PFSK-1 (cell line): ENCODE results near the gene COMMD9.

Experiments used
- FOXP2 ChIP-seq: optimal IDR thresholded peaks from 2 replicates; pipeline ENCODE3; 2011; ENCODE audit warnings: borderline replicate concordance, control low read depth, inconsistent platforms; ENCODE audit not compliant: insufficient read depth; ENCODE audit errors: extremely low read length, extremely low read depth
- REST ChIP-seq, 2 experiments: IDR thresholded peaks; 2 replicates each; pipeline versions ENCODE4 v1.6.1 to v1.8.0; 2011 to 2012; ENCODE audit warnings: low read depth in 2 of 2, low read length in 2 of 2, control low read depth in 1 of 2, inconsistent platforms in 1 of 2, mild to moderate bottlenecking in 1 of 2, moderate library complexity in 1 of 2; ENCODE audit not compliant: insufficient read depth in 1 of 2

DNA sequence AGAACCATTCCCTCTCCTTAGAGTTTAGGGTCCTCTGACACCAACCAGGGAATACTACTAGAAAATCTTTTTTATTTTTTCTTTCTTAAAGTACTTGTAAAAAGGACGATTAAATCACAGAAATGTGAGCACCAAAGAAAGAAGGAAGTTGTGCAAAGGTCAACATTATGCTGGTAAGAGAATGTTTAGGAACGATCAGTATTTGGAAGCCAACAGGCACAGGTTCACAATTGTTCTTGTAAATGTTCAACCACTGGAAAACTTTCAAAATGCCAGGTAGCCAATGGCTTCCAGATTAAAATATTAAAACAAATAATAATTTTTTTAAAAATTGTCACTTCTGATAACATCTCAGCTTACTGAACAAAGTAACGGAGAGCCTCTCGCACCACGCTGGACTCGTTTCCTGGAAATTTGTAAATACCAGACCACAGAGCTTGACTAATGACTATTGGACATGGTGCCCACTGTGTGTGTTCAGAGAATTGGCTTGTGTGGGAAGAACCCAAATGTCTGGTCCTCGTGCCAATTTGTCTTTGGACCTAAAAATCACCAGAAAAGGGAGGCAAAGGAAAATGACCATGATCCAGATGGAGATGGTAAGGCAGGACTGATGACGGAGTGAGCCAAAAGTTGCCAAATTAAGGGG is 20.8 kb downstream of the COMMD9 start:
- TF ChIP-seq FOXP2 = no peak
- TF ChIP-seq REST (IDR thresholded peaks at IDR 0.05; ENCODE audit: insufficient read depth in 1 of 2, low read depth in 2 of 2, low read length in 2 of 2) = no peak
